Heart right ventricle (tissue), 16 donors: ENCODE results near the gene ARHGEF37. TPM values are rescaled to one million over a fixed set of nuclear protein-coding genes. Genes with fewer than 3 reads are reported as not detected.

ENCODE experiments used
- ATAC-seq, 8 donors: fragments of 200-7000 bp; cut with Tn5 transposase; one replicate each; pipeline ENCODE4 v1.9.1; 2020; ENCODE audit warnings: mild to moderate bottlenecking in 8 of 8, moderate library complexity in 8 of 8, moderate number of reproducible peaks in 1 of 8
- DNase-seq, 2 donors: peaks; one replicate each; pipeline ENCODE4 v3.0.0-alpha.2; 2020
- H3K27ac ChIP-seq, 10 donors: fragments of 200-600 bp; sonication (generic) in 2 of 10; one replicate each; pipeline versions ENCODE4 v1.5.0 to v1.8.0; 2020 to 2022; ENCODE audit warnings: mild to moderate bottlenecking in 3 of 10
- H3K27me3 ChIP-seq, 7 donors: fragments of 200-600 bp; one replicate each; pipeline ENCODE4 v1.8.0; 2021 to 2022; ENCODE audit warnings: mild to moderate bottlenecking in 2 of 7
- H3K36me3 ChIP-seq, 9 donors: fragments of 200-600 bp; sonication (generic) in 1 of 9; one replicate each; pipeline versions ENCODE4 v1.5.0 to v1.8.0; 2020 to 2022; ENCODE audit warnings: mild to moderate bottlenecking in 2 of 9
- H3K4me1 ChIP-seq, 9 donors: fragments of 200-600 bp; sonication (generic) in 1 of 9; one replicate each; pipeline versions ENCODE4 v1.5.0 to v1.8.0; 2020 to 2022; ENCODE audit warnings: mild to moderate bottlenecking in 4 of 9
- H3K4me3 ChIP-seq, 10 donors: fragments of 200-600 bp; sonication (generic) in 2 of 10; one replicate each; pipeline versions ENCODE4 v1.5.0 to v1.8.0; 2020 to 2022; ENCODE audit warnings: mild to moderate bottlenecking in 7 of 10, moderate library complexity in 2 of 10
- H3K9me3 ChIP-seq, 11 donors: fragments of 200-600 bp in 10 of 11; sonication (generic) in 2 of 11; one replicate each; pipeline versions ENCODE4 v1.5.0 to v1.8.0; 2013 to 2022; ENCODE audit warnings: mild to moderate bottlenecking in 2 of 11, control low read depth in 1 of 11, moderate library complexity in 1 of 11
- CTCF ChIP-seq, 9 donors: fragments of 200-600 bp; sonication (generic) in 2 of 9; IDR thresholded peaks; one replicate each; pipeline versions ENCODE4 v1.5.0 to v1.8.0; 2021 to 2022; ENCODE audit warnings: antibody characterized with exemption in 9 of 9, mild to moderate bottlenecking in 5 of 9, moderate library complexity in 1 of 9
- WGBS, 2 donors: extraction: QIAGEN DNeasy Blood & Tissue Kit; methylation state at CpG; one replicate each; pipeline ENCODE4 v1.1.7; 2013; ENCODE audit warnings: inconsistent platforms in 1 of 2; 5-methylcytosine and 5-hydroxymethylcytosine counted together
- intact Hi-C, 10 donors: fragments of 100-400 bp; cut with DNase I; formaldehyde crosslinking; loops; one replicate each; pipeline versions ENCODE4 v1.11.1 to v1.14.2; 2022
- polyA plus RNA-seq, 2 donors: library from polyadenylated mRNA; stranded (reverse); fragments of 200-250 nt; gene quantifications; one replicate each; pipeline ENCODE4 v1.2.3, GENCODE V29; 2013
- total RNA-seq, 10 donors: library from RNA; stranded (reverse); fragmentation: NEBNext Ultra II Directional in 3 of 10; extraction: Animal tissue kit (Norgen Biotek cat#: 25700) in 3 of 10; gene quantifications; one replicate each; pipeline versions ENCODE4 v1.2.1 to v1.2.4, GENCODE V29; 2021 to 2023
- donor health status: Arrhythmogenic right ventricular cardiomyopathy.
- donor health status: ischemic (EF 13 %, LVEDD 7.1; RV severe dilation, severe dysfunction).
- donor health status: healthy with polysubstance abuse.
- donor health status: DM: no; HTN: yes; CAD: no.
- donor health status: DM: no; HTN: no; CAD: no.
- donor health status: ischemic (EF 25% LVEDD 6.9; RV normal size, moderate dysfunction).
- donor health status: ischemic (EF 25% LVEDD 5.7; RV mildly dilated, moderate dysfunction).
- donor health status: healthy.
- donor health status: DM: yes; HTN: yes; CAD: no.
- donor health status: Ischemic cardiomyopathy.
- donor health status: ischemic (EF 35%, LVEDD 5.7; RV mildly dilated, moderate dysfunction).
- donor health status: nonischemic (EF 11% LVEDD 7.7; RV severe dilation, severe dysfunction).
- donor health status: DM: yes; HTN: yes; CAD: no.
- donor health status: PGD.
- donor health status: ischemic (EF 29% LVEDD 5.4; RV normal size, mild dysfunction).
- donor health status: nonischemic (EF 23%, LVEDD 6.1; RV moderate dilation, normal function).

The ARHGEF37 gene
- total and polyA plus RNA-seq, 12 donors = 4.5 to 31.8 (median 17.1) TPM

GRCh38 chr5:149616727-149617285 lies 35.5 kb downstream of the ARHGEF37 start:
- no peak for TF ChIP-seq CTCF (IDR thresholded peaks at IDR 0.05)
- peak overlapping the region in 1 of 10 donors; percentile 36 for H3K27ac ChIP-seq
- H3K4me1 ChIP-seq = peaks cover 0 to 25% (median 18%) of the 10 kb centered on the region in 9 donors
- H3K36me3 ChIP-seq = peaks cover 0 to 91% (median 16%) of the 10 kb centered on the region in 9 donors
- no peak overlapping the region for H3K4me3 ChIP-seq
- DNase-seq (no peak), ATAC-seq (no peak)
- H3K27me3 ChIP-seq = no peaks in the 10 kb centered on the region
- no peaks in the 10 kb centered on the region for H3K9me3 ChIP-seq
- intact Hi-C loops = loop anchor here in 2 of 10 donors (5.0 kb wide), 1 partner anchor 175 kb away; no protein-coding TSS in a partner anchor
- WGBS, 2 donors = 88 to 90% methylated on average over 3 of the region's 3 CpGs

GRCh38 chr5:149617760-149618306 lies 36.5 kb downstream of the ARHGEF37 start:
- H3K27me3 ChIP-seq = no peaks in the 10 kb centered on the region
- TF ChIP-seq CTCF (IDR thresholded peaks at IDR 0.05) = no peak
- DNase-seq (no peak), ATAC-seq (no peak)
- intact Hi-C loops = loop anchor here in 2 of 10 donors (5.0 kb wide), 1 partner anchor 176 kb away; no protein-coding TSS in a partner anchor
- H3K27ac ChIP-seq = peak overlapping the region in 2 of 10 donors; percentile 29 to 43
- H3K4me3 ChIP-seq = no peak overlapping the region
- no peaks in the 10 kb centered on the region for H3K9me3 ChIP-seq
- H3K36me3 ChIP-seq = peaks cover 0 to 91% (median 27%) of the 10 kb centered on the region in 9 donors
- peaks cover 0 to 25% (median 18%) of the 10 kb centered on the region in 9 donors for H3K4me1 ChIP-seq
- 83 to 94% methylated on average over 12 of the region's 12 CpGs for WGBS, 2 donors

GRCh38 chr5:149618581-149619248 lies 37.4 kb downstream of the ARHGEF37 start:
- H3K9me3 ChIP-seq = no peaks in the 10 kb centered on the region
- peaks cover 0 to 91% (median 30%) of the 10 kb centered on the region in 9 donors for H3K36me3 ChIP-seq
- peaks cover 0 to 25% (median 18%) of the 10 kb centered on the region in 9 donors for H3K4me1 ChIP-seq
- TF ChIP-seq CTCF (IDR thresholded peaks at IDR 0.05) = peak; percentile 53 to 80 (median 72)
- intact Hi-C loops = loop anchor here in 2 of 10 donors (5.0 kb wide), 1 partner anchor 176 kb away; no protein-coding TSS in a partner anchor
- H3K27me3 ChIP-seq = no peaks in the 10 kb centered on the region
- peak in 1 of 2 donors; percentile 57 for DNase-seq
- ATAC-seq = peak in 7 of 8 donors; percentile 36 to 77 (median 63)
- no peak overlapping the region for H3K4me3 ChIP-seq
- 42% methylated on average over 9 of the region's 9 CpGs for WGBS, 2 donors
- peak overlapping the region in 3 of 10 donors; percentile 1 to 43 (median 29) for H3K27ac ChIP-seq

GRCh38 chr5:149621415-149622098 lies 40.3 kb downstream of the ARHGEF37 start:
- no peak for ATAC-seq
- TF ChIP-seq CTCF (IDR thresholded peaks at IDR 0.05) = no peak
- peaks cover 0 to 16% (median 11%) of the 10 kb centered on the region in 9 donors for H3K4me1 ChIP-seq
- no peaks in the 10 kb centered on the region for H3K9me3 ChIP-seq
- no peak overlapping the region for H3K4me3 ChIP-seq
- 94 to 96% methylated on average over 10 of the region's 10 CpGs for WGBS, 2 donors
- intact Hi-C loops = no loop called here
- no peak for DNase-seq
- peaks cover 0 to 99% (median 41%) of the 10 kb centered on the region in 9 donors for H3K36me3 ChIP-seq
- H3K27ac ChIP-seq = no peak overlapping the region
- H3K27me3 ChIP-seq = no peaks in the 10 kb centered on the region
